Sciatic nerve (tissue), 2 donors: Measurements from ENCODE around the gene ZNF770. TPM values are rescaled to one million over a fixed set of nuclear protein-coding genes. Genes with fewer than 3 reads are reported as not detected.
A peak's percentile ranks its signal among the peaks of the same experiment; 100 is the strongest.

ENCODE experiments used
- ATAC-seq: fragments of 200-7000 bp; cut with Tn5 transposase; one replicate; pipeline ENCODE4 v1.9.1; 2020; ENCODE audit warnings: mild to moderate bottlenecking, moderate library complexity
- DNase-seq: peaks from one replicate; pipeline ENCODE4 v3.0.0-alpha.2; 2020; ENCODE audit warnings: low spot score
- intact Hi-C: fragments of 100-400 bp; cut with DNase I; formaldehyde crosslinking; loops from one replicate; pipeline ENCODE4 v1.14.2; 2022
- total RNA-seq: library from RNA; stranded (reverse); fragmentation: NEBNext Ultra II Directional; extraction: Animal tissue kit (Norgen Biotek cat#: 25700); gene quantifications from one replicate; pipeline ENCODE4 v1.2.1, GENCODE V29; 2021
- donor health status: DM: no; HTN: no; CAD: no.
- donor health status: DM: no; HTN: no; CAD: no.

ZNF770 gene
- 31.7 TPM for total RNA-seq

- intact Hi-C loops = no loop called here
- DNase-seq (peak; percentile 87), ATAC-seq (peak; percentile 97)
Measured at GRCh38 chr15:34988027-34988902, at the start of gene ZNF770. ZNF770 (minus strand) TSS chr15:34988287; CDS start chr15:34983434, 4,853 bp downstream.

- ATAC-seq = no peak
- intact Hi-C loops = no loop called here
- DNase-seq = no peak
Measured at GRCh38 chr15:35028235-35028984, 40.3 kb upstream of the ZNF770 start.

- no peak for ATAC-seq
- intact Hi-C loops = no loop called here
- no peak for DNase-seq
Measured at GRCh38 chr15:35023804-35024203, 35.7 kb upstream of the ZNF770 start.

- DNase-seq (no peak), ATAC-seq (no peak)
- intact Hi-C loops = no loop called here
Measured at GRCh38 chr15:35020974-35021373, 32.9 kb upstream of the ZNF770 start.

GRCh38 chr15:35019404-35020327 is 31.6 kb upstream of the ZNF770 start:
- intact Hi-C loops = no loop called here
- ATAC-seq (no peak), DNase-seq (no peak)

GRCh38 chr15:35014241-35014640 is 26.2 kb upstream of the ZNF770 start:
- ATAC-seq = no peak
- intact Hi-C loops = no loop called here
- DNase-seq = no peak

- DNase-seq (no peak), ATAC-seq (no peak)
- intact Hi-C loops = no loop called here
Measured at GRCh38 chr15:35013370-35013769, 25.3 kb upstream of the ZNF770 start.

GRCh38 chr15:35007397-35007796 is 19.3 kb upstream of the ZNF770 start:
- ATAC-seq (no peak), DNase-seq (no peak)
- intact Hi-C loops = loop anchor here (5.0 kb wide), 1 partner anchor 1125 kb away; no protein-coding TSS in a partner anchor

- DNase-seq (no peak), ATAC-seq (no peak)
- intact Hi-C loops = loop anchor here (5.0 kb wide), 1 partner anchor 1126 kb away; no protein-coding TSS in a partner anchor
Measured at GRCh38 chr15:35005933-35006332, 17.8 kb upstream of the ZNF770 start.

GRCh38 chr15:35003928-35004327 is 15.8 kb upstream of the ZNF770 start:
- intact Hi-C loops = no loop called here
- no peak for DNase-seq

GRCh38 chr15:35000511-35000910 is 12.4 kb upstream of the ZNF770 start:
- intact Hi-C loops = no loop called here
- ATAC-seq (peak; percentile 60), DNase-seq (no peak)

More at GRCh38 chr15:35003928-35004327, 15.8 kb upstream of the ZNF770 start:
- ATAC-seq = no peak

GRCh38 chr15:34999906-35000305 is 11.8 kb upstream of the ZNF770 start:
- ATAC-seq (no peak), DNase-seq (no peak)
- intact Hi-C loops = no loop called here

- ATAC-seq (no peak), DNase-seq (no peak)
- intact Hi-C loops = no loop called here
Measured at GRCh38 chr15:34994925-34995324, 6.8 kb upstream of the ZNF770 start.

- no peak for ATAC-seq
- intact Hi-C loops = no loop called here
- DNase-seq = no peak
Measured at GRCh38 chr15:34993877-34994276, 5.8 kb upstream of the ZNF770 start.

- intact Hi-C loops = no loop called here
- DNase-seq (no peak), ATAC-seq (no peak)
Measured at GRCh38 chr15:34993412-34993811, 5.3 kb upstream of the ZNF770 start.

- intact Hi-C loops = no loop called here
- DNase-seq = no peak
- ATAC-seq = no peak
Measured at GRCh38 chr15:34987609-34988026, 469 bp downstream of the ZNF770 start.

- ATAC-seq (no peak), DNase-seq (no peak)
- intact Hi-C loops = no loop called here
Measured at GRCh38 chr15:34986771-34987480, 1.2 kb downstream of the ZNF770 start.

- DNase-seq = no peak
- ATAC-seq = no peak
- intact Hi-C loops = no loop called here
Measured at GRCh38 chr15:34986326-34986725, 1.8 kb downstream of the ZNF770 start.
